IPS DF 4.7 (cell line): Measurements from ENCODE around the gene RYR1.
"Not testable (repeated sequence)": the region's sequence is repeated elsewhere in the genome, so short reads cannot be mapped to it uniquely, and the experiment has no call there.

Experiments
- DNase-seq: peaks from one replicate; pipeline ENCODE4 v3.0.0-alpha.2; 2013; ENCODE audit warnings: low spot score; ENCODE audit errors: extremely low read depth

The RYR1 gene

DNA sequence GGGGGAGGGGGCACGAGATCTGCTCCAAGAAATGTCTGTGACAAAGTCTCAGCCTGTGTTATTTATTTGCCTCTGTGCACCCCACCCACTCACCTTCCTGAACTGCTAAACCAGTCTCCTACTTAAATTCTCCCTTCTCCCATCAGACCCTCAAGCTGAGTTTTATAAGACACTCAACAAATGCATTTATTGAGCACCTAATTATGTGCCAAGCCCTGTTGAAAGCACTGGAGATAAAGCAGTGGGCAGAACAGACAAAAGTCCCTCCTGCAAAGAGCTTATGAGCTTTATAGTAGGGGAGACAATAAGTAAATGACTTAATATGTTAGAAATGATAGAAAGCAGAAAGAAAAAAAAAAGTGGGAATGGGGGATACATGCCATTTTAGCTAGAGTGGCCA, 34.0 kb upstream of the RYR1 start:
- no peak for DNase-seq

DNA sequence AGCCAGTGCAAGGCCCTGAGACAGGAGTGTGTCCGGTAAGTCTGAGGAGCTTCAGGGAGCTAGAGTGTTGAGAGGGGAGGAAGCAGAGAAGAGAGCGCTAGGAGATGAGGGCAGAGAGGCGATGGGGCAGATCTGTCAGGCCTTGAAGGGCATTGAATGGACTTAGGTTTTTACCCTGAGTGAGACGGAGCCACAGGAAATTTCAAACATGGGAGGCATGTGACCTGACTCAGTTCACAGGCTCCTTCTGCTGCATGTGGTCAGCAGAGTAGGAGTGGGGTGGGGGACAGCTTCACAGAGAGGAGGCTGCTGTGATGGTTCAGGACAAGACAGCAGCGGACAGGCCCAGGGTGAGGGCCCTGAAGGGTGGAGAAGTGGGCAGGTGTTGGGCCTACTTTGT, 33.1 kb upstream of the RYR1 start:
- DNase-seq = no peak

DNA sequence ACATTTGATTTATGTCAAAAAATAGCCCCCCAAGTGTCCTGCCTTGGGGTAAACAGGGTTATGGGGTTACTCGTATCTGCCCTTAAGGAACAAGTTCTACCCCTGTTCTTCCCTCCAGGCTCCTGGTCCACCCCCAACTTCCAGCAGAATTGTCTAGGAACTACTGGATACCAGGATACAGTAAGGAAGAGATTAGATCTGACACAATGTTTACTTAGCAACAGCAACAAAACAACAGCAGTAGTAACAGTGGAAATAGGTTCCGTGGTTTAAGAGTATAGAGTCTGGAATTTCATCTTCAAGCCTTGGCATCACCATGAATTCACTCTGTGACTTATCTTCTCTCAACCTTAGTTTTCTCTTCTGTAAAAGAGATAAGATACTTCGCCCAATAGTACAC, 32.3 kb upstream of the RYR1 start:
- DNase-seq = no peak

DNA sequence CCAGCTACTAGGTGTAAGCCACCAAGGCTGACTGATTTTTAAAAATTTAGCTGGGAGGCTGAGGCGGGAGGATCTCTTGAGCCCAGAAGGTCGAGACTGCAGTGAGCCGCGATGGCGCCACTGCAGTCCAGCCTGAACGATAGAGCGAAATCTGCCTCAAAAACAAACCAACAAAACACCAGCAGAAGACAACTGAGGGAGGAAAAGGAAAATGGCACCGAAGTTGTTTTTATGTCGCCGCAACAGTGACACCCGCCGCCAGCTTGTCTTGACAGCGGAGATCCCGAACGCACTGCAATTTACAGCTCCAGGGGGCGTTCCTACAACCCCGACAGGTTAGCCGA, 30.9 kb upstream of the RYR1 start:
- no peak for DNase-seq

DNA sequence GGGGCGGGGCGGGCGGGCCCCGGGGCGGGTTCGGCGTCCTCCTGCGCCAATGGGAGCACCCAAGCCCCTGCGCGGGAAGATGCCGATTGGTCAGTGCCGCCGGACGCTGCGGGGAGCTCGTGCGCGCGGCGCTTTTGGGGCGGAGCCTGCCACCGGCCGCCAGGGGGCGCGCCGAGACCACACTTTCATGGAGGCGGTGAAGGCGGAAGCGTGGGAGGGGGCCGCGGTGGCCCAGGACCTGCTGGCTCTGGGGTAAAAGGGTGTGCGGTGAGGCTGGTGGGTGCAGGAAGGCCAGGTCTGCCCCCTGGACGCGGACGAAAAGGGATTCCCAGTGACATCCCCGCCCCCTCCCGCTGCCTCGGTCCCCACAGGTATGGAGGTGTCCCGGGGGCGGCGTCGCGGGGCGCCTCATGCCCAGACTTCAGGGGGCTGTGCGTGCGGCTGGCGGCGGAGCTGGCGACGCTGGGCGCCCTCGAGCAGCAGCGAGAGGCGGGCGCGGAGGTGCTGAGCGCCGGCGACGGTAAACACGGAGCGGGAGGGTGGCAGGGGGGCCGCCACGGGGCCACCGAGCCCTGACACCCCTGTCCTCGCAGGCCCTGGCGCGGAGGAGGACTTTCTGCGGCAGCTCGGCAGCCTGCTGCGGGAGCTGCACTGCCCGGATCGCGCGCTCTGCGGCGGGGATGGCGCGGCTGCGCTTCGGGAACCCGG, 30.4 kb upstream of the RYR1 start, which contains the start of gene FAM98C:
Gene FAM98C, plus strand, starts transcription at position 127 of the 708 bp plus-strand sequence. Its CDS starts 61 bp downstream, at position 188.
- DNase-seq = no peak

DNA sequence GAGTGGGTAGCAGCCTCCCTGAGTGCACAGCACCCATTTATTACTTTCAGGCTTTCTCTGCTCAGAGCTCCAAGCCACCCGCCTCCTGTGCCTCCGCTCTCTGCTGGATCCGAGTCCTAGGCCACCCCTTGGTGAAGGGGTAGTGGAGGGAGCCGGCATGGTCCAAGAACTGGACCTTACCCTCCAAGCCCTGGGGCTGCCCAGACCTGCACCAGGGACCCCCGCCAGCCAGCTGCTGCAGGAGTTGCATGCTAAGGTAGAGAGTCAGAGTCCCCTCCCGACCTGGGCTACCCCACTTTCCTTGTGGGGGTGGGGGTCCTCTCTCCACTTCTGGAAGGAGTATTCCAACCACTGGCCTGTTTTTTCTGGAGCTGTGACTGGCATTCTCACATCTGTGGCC, 28.6 kb upstream of the RYR1 start:
- no peak for DNase-seq

DNA sequence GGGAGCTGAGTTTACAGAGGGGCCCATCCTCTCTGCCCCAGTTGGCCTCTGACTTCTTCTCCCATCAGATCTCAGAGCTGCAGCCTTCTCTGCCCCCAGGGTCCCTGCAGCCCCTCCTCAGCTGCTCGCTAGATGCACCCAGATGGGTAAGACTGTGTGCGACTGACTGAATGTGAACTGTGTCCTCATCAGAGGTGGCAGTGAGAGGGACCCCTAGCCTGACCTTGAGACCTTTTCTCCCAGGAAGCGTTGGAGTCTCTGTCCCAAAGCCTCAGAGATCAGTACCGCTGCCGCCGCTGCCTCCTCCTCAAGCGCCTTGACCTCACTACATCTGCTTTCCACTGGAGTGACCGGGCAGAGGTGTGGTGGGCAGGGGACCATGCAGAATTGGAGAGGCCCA, 28.2 kb upstream of the RYR1 start:
- DNase-seq = no peak

DNA sequence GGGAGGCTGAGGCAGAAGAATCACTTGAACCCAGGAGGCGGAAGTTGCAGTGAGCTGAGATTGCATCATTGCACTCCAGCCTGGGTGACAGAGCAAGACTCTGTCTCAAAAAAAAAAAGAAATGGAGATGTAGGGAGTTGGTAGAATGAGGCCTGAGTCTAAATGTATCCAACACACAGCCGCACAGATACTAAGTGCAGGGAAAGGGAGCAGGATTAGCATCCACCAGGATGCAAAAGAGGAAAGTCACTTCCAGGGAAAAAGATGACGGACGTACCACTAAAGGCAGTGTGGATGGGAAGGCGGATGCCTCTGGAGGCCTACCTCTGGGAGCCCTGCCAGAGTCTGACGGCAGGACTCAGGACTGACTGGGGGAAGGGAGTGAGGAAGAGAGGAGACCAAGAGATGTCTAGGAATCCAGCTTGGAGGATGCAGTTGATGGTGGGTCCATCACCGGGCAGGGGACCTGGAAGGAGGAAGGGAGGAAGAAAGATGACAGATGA, 23.8 kb upstream of the RYR1 start:
- no peak for DNase-seq

DNA sequence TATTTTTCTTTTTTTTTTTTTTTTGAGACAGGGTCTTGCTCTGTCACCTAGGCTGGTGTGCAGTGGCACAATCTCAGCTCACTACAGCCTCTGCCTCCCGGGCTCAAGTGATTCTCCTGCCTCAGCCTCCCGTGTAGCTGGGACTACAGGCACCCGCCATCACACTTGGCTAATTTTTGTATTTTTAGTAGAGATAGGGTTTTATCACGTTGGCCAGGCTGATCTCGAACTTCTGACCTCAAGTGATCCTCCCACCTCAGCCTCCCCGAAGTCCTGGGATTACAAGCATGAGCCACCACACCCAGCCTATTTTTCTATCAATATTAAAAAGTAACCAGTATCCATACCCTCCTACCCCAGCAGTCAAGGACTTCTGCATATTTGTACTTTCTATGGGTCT, 23.1 kb upstream of the RYR1 start:
- not testable (repeated sequence) for DNase-seq

DNA sequence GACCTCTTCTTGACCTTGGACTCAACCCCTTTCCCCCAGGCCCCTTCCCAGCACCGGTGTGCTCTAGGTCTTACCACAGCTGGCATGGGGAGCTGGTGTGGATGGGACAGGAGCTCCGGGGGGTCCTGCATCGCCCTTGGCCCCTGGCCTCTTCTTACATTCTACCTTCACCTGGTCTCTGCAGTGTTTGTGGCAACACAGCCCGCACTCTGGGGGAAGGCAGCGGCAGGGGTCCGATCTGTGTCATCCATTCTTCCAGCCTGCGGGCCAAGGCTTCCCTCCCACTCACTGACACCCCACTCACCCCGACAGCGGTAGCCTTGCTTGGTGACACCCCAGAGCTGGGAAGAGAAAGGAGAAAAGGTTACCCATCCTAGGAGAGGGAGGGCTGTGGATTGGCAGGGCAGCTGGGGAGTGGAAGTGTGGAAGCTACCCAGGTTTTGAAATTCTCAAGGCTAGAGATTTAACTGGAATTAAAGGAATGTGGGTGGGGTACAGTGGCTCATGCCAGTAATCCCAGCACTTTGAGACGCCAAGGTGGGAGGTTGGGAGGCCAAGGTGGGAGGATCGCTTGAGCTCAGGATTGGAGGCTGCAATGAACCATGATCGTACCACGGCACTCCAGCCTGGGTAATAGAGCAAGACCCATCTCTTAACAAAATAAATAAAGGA, 22.3 kb upstream of the RYR1 start:
- DNase-seq = no peak

DNA sequence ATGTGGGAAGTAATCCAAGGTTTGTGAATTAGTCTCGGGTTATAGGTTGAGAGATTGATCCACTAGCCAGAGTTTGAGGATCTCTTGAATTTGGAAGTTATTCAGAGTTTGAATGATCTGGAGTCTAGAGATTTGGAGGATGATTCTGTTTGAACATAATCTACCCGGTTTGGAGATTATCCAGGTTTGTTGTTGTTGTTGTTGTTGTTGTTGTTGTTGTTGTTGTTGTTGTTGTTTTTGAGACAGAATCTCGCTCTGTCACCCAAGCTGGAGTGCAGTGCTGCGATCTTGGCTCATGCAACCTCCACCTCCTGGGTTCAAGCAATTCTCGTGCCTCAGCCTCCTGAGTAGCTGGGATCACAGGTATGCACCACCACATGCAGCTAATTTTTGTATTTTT, 21.6 kb upstream of the RYR1 start:
- not testable (repeated sequence) for DNase-seq

DNA sequence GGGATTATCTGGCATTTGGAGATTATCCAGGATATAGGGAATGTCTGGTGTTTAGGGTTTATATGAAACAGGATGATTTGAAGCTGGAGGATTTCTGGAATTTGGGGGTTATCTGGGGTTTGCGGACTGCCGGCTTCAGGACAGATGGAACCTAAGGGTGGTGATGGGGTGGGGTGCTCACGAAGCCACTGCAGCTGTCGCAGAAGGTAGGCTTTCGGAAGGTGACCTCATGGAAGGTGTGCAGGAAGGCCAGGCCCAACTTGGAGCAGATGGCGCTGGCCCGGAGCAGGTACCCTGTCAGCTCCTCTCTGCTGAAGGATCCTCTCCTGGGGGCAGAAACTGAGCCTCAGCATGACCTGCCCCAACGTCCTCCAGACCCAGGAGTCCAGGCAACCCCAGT, 21.0 kb upstream of the RYR1 start:
- no peak for DNase-seq

DNA sequence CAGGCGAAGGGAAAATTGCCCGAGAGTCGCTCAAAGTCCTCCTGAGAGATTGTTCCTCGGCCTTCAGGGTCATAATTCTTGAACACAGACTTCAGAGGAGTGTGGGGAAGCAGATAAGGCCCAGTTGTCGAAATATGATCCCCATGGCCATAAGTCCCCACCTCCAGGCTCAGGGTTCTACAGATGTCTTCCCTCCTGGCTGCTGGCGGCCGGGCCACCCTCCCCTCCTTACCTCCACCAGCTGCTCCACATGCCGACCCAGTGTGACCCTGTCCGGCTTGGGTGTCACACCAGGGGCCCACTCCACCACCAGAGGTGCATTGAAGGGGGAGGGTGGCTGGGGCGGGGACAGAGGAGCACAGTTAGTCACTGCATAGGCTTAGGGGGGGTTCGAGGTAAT, 20.5 kb upstream of the RYR1 start:
- DNase-seq = no peak

DNA sequence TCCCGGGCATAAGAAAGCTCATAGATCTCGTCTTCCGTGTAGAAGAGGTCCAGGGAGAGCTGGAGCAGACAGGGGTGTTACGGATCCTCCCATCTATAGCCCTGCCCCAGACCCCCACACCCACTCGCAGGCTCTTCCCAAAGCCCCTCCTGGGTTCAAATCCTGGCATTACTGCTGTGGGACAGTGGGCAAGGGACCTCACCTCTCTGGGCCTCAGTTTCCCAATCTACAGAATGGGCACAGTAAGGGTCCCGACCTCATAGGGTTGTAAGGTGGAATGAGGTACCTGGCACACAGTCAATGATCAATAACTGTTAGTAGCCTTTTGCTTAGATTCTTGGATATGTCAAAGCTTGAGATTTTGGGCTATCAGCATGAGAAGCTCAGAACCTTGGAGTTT, 20.1 kb upstream of the RYR1 start:
- DNase-seq = no peak

DNA sequence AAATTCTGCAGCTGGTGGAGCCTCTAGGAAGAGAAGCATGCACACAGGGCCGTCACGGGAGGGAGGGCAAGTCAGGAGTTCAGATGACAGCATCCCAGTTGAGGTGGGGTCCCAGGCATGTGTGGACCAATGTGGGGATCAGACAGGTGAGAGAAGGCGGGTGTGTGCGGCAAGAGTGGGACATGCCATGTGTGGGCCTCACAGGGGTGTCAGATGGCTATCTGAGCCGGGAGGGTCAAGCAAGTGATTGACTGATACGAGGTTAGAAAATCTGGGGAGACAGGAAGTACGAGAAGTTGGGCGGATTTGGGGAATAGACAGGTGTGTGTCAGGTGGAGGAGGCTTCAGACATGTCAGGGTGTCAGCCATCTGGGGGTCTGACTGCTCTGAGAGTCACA, 16.3 kb upstream of the RYR1 start:
- DNase-seq = no peak

DNA sequence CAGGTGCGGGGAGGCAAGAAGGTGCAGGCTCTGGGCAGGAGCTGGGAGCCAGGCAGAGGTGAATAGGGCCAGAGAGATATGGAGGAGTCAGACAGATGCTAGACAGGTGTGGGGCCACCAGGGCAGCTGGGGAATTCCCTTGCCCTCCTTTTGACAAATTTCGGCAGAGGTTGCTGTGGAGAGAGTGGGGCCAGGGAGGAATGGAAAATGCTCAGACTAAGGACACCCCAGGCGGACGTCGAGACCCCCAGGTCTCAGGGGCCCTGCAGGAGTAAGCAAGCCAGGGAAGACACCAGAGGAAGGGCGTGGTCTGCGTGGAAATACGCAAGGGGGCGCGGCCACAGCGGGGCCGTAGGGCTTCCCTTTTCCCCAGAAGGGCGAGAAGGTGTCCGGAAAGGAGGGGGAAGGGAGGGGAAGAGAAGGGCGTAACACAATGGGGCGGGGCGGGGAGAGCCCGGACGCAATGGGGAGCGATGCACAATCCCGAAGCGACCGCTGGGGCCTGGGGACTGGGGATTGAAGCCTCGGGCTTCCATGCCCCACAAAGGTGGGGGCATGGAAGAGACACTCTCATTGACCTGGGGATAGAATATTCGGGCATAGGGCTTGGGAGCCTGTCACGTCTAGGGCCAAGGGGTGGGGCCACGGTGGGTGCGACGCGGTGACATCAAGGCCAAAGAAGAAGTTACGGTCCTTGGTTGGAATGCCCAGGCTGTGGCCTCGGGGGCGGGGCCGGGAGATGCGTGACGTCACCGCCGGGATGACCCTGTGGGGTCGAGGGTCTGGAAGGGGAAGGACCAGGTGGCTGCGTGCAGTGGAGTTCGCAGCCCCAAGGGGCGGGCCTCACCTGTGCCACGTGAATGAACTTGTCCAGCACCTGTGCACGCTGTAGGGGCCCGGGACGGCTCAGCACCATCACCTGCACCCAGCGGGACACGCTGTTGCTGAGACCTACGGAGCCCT, 15.7 kb upstream of the RYR1 start:
- no peak for DNase-seq

DNA sequence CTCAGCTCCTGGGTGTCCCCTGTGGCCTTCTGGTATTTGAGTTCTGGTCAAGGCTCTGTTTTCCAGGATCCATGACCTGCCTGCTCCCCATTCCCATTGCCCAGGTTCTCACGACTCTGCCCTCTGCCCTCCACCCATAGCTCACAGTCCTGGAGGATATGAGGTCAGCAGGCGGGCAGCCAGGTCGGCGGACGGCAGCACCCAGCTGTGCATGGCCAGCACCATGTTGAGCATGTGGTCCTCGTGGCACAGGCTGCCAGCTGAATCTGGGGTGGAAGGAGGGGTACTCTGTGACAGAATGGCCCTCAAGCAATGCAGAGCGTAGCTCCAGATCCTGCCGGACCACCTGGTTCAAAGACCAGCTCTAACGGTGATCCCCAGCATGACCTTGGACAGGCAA, 12.6 kb upstream of the RYR1 start:
- no peak for DNase-seq

DNA sequence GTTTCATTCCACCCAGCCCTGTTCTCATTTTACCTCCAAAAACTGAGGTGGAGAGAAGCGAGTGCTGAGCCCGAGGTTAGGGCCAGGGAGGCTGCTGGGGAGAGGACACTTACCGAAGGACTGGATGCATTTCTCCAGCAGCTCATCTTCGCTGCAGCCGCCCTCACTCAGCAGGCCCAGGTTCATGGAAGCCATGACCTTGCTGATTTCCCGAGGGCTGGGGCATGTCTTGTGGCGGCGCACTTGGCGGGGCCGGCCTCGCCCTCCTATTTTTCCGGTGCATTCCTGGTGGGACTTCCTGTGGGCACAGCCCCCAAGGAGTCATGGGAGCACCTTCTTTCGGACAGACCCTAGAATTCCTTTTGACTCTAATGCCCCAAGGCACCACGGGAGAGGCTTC, 11.6 kb upstream of the RYR1 start:
- DNase-seq = no peak

DNA sequence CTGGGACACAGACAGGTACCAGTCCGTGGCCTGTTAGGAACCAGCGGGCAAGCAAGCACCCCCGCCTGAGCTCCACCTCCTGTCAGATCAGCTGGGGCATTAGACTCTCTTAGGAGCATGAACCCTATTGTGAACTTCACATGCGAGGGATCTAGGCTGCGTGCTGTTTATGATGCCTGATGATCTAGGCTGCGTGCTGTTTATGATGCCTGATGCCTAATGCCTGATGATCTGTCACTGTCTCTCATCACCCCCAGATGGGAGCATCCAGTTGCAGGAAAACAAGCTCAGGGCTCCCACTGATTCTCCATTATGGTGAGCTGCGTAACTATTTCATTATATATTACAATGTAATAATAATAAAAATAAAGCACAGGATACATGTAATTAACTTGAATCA, 11.1 kb upstream of the RYR1 start:
- no peak for DNase-seq

DNA sequence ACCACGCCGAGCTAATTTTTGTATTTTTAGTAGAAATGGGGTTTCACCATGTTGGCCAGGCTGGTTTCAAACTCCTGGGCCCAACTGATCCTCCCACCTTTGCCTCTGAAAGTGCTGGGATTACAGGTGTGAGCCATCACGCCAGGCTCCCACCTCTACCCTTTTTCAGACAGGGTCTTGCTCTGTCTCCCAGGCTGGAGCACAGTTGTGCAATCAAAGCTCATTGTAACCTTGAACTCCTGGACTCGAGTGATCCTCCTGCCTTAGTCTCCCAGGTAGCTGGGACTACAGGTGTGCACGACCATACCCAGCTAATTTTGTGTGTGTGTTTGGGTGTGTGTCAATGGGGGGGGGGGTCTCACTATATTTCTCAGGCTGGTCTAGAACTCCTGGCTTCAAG, 9.2 kb upstream of the RYR1 start:
- no peak for DNase-seq

DNA sequence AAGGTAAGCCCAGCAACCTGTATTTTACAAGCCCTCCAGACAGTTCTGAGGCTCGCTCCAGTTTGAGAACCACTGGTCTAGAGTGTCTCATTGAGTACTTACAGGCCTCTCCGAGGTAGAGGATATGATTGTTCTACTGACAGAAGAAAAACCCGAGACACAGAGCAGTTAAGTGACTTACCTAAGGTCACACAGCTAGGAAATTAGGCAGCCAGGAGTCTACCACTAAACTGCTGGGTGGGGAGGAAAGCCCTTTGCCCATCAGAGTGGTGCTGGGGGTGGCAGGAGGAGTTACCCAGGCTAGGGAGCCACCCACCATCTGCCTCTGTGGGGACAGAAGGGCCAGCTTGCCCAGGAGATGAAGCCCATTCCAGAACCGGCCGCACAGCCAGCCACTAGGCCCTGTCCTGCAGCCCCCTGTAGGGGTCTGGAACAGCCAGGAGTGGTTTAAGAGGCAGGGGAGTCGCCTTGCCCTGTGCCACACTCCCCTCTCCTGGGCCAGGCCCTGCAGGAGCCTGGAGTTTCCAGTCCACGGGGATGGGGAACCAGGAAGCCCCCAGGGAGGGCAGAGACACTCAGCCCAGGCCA, 8.2 kb upstream of the RYR1 start:
- DNase-seq = no peak
